GM21360 (cell line): Measurements from ENCODE around the gene SLC6A9.

ENCODE experiments used
- ATAC-seq: cut with Tn5 transposase; IDR thresholded peaks from one replicate; pipeline ENCODE4 v1.9.1; 2021; ENCODE audit warnings: mild to moderate bottlenecking, moderate library complexity; ENCODE audit not compliant: unreplicated experiment

The SLC6A9 gene

DNA sequence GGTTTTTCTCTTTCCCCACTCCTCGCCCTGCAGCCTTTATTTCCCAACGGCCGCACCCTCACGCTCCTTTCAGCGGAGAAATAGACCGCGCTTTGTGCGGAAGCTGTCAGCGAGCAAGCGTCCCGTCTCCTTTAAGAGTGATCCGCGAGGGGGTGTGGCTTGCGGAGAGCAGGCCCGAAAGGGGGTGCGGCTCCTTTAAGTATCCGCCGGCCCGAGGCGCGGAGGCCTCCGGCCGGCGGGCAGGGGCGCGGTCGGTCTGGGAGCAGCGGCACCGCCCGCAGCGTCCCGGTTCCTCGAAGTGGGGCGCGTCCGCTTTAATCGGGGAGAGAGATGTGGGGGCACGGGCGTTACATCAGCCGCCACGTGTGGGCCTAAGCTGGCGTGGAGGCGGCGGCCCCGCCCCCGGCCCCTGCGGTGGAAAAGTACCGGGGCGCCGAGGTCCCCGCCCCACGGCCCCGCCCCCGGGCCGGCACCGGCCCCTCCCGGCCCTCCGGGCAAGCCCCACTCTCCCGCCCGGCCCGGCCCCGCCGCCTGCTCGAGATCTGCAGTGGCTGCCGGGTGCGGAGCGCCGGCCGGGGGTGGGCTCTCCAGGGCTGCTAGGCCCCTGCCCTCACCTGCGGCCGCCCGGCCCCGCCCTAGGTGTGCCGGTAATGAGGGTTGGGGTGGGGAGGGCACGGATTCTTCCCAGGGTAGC is 1.2 kb downstream of the SLC6A9 start:
- peak; percentile 62 for ATAC-seq

DNA sequence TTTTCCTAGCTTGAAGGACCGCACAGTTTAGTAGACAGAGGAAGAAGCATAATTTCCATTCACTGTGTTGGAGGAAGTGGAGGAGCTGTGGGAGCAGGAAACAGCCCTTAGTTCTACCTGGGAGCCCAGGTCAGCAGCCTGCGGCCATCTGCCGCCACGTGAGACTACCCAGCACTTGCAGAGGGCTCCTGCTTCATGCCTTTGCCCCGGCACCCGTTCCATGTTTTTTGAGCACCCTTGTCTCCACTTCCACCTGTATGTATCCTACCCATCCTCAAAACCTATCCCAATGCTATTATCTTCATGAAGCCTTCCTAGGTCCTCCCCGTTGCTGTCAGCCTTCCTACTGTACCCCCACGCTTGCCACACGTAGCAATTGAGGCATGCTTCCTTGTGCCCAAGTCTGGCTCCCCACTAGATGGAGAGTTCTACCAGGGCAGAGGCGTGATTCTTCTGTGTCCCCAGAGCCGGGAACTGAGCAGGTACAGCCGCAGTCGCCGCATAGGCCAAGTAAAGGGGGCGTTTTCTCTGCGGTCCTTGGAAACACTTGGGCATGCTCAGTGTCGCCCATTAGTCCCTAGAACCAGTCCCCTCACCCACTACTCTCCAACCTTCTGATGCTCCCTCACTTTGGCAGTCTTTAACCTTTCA is 1.9 kb downstream of the SLC6A9 start:
- ATAC-seq, result peak; percentile 30

DNA sequence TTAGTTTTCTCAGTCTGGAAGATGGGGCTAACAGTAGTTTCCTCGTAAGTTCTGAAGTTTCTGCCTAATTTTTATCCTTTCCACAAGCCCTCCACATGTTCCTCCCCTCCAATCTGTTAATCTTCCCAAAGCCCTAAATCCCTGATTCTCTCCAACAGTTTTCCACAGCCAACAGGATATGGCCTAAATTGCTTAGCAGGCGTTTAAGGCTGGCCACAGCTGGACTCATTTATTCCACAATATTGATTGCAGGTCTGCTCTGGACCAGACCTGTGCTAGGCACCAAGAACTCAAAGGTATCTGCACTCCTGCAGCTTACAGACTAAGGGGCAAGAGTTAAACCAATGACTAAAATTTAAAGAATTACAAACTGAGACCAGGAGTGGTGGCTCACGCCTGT is 3.9 kb downstream of the SLC6A9 start:
- no peak for ATAC-seq

- ATAC-seq, result no peak
Observed at GRCh38 chr1:44025816-44026215, 5.4 kb downstream of the SLC6A9 start.

DNA sequence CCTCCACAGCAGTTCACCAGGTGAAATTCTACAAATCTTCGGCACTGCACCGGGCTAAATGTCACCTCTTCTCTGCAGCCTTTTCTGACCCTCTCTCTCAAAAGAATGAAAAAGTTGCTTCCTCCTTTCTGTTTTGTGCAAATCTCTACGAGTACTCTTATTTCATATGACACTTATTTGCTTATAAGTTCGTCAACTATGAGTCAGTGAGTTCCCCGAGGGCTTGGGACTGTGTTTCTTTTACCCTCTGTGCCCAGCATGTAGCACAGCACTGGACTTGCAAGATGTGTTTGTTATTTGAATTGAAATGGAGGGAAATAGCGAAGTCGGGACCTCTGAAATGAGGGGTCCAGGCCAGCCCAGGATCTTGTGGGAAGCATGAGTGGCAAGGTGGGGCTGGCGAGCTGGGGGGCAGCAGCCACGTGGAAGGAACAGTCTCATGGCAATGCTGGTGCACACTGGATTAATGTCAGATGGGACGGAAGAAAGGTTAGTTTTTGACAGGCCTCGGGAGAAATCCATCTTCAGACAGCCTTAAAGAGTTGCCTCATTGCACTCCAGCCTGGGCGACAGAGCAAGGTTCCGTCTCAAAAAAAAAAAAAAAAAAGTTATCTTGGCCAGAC is 6.2 kb downstream of the SLC6A9 start:
- no peak for ATAC-seq

- ATAC-seq, result no peak
Observed at GRCh38 chr1:44024031-44024902, 7.0 kb downstream of the SLC6A9 start.

DNA sequence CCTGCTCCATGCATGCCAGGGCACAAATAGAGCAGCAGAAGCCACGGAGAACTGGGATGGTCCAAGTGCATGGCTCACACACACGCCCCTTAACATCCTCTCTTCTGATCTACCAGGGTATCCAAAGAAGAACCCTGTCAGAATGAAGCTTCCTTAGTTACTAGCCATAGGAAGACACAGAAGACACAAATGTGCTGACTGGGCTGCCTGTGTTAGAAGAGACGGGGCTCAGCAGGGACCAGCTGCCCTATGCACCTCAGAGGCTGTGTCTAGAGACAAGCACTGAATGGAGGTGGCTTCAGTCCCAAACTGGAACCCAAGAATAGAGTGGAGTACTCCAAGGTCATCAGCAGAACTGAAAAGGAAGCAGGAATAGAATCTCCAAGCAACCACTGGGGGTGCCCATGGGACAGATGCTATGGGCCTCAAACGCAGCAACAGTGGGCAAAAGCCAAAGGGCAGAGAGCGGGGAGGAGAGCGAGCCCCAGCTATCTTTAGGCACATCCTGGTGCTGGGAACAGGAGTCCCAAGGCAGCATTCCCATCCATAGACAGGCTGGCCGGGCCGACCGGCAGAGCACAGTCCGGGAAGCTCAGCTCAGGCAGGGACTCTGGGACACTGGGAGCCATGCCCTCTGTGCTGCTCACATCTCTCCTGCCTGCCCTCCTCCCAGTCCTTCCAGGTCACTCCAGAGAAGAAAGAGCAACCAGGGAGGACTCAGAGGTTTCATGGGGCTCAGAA is 9.5 kb downstream of the SLC6A9 start:
- no peak for ATAC-seq

DNA sequence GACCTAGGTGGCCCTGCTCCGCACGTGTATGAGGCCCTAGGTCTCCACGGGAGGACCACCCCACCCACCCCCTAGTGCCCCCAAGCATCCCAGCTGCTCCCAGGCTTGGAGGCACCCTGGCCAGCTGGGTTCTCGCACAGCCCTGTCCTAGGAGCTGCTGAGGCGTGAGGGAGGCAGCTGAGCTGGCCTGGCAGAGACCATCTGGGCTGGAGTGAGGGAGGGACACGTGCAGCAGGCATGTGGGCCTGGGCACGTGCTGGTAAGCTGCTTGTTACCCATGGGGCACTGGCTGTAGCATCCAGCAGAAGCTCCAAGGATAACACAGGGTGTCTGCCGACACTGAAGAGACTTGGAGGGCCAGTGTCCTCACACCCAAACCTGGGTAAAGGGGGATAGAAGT is 10.1 kb downstream of the SLC6A9 start:
- ATAC-seq, result no peak

- no peak for ATAC-seq
Observed at GRCh38 chr1:44020464-44020863, 10.8 kb downstream of the SLC6A9 start.

- ATAC-seq, result no peak
Observed at GRCh38 chr1:44019466-44019948, 11.8 kb downstream of the SLC6A9 start.

- ATAC-seq, result no peak
Observed at GRCh38 chr1:44016890-44017400, 14.3 kb downstream of the SLC6A9 start.

DNA sequence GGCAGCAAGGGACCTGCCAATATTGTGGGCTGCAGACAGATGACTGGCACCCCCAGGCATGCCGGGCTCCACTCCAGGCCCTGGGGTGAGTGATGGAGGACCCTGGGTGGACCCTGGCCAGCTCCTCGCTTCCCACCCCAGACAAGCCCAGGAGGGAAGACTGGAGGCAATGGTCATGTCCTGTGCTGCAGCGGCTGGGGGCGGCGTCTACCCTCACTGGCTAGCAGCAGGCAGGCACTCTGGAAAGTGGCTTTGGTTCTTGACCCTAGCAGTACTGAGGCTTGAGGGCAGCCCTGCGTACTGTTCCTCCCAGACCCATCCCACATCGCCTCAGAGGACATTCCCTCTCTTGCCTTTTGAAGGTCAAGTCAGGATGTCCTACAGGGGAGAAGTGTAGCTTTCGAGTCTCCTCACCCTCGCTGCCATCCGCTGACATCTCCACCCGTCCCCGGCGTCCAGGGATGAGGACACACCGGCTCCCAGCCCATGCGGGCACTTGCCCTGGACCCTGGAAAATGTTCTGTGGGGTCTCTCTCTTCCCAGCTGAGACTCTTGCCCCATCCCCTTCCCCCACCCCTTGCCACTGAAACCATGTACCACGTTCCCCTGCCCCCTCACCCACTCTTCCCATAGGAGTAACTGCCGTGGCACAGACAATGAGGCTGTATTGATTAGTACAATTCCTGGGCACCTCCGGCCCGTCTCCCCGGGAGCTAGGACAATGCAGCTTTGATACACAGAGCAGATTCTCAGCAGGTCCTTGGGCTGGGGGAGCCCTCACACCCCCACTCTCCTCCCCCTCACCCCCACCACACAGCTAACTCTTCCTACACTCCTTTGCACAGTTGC is 15.0 kb downstream of the SLC6A9 start:
- ATAC-seq, result no peak

DNA sequence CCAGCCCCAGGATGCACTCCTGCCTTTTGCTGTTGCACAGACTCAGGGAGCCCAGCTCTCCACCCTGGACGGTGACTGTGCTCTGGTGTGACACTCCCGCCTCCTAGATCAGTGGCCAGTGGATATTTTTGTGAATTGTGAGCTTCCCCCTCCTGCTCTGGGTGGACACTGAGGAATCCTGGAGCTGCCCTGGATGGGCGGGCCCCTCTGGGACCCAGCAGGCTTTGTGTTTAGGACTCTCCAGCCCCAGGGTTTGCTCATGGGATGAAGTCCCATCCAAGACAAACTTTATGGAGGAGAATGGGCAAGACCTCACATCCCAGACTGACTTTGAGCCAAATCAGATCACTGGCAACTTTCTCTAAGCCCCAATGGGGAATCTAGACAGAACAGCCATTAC is 16.1 kb downstream of the SLC6A9 start:
- ATAC-seq, result no peak

DNA sequence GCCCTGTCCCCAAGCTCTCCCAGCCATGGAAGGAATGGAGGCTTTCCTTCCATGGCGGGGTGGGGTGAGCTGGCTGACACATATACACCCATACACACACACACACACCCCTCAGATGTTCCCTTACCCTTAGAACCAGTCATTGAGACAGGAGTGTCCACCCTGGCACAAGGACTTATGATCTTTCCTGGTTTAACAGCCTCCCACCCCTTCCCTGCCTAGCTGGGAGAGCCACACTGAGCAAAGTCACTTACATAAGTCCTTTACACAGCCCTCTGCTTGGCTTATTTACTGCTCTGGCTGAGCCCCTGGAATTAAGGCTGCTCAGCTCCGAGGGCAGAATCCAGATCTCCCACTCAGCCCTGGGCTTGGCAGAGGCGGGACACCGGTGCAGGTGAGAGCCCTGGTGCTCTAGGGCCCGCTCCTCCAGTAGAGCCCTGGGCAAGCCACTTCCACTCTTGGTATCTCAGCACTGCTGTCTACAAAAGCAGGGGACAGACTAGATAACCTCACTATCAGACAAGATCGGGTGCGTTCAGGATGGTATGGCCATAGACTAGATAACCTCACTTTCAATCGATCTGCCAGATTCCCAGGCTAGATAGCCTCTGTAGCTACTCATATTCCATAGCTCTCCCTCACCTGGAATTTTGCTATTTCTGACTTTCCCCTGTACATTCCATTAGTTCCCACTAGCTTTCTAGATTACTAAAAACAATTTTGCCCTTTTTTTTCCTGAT is 16.7 kb downstream of the SLC6A9 start:
- ATAC-seq, result no peak

- ATAC-seq, result no peak
Observed at GRCh38 chr1:44013949-44014348, 17.3 kb downstream of the SLC6A9 start.

DNA sequence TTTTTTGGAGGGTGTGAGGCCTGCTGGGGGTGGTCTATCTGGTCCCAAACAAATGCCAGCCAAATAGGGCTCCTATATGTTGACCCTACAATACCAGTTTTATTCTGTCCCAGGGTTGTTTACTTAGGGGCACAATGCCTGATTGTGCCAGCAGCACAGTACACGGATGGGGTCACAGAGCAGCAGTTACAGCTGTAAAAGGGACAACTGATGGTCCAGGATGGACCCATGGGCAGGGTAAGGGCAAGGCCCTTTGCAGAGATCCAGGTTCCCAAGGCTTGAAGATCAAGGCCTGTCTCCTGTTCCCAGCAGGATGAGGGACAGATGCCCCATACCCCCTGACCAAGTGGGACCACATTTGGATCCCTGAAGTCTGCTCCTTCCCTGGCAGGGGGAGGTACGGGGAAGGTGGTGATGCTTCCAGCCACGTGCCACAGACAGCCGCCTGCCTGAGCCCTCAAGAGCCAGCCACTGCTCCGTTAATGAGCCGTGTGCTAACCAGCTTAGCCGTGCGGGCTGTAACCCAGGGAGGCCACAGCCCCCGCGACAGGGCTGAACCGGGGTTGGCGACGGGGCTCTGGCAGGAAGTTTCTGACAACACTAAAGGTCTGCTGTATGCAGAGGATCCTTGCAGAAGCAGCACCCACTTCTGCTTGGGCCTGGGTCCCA is 18.2 kb downstream of the SLC6A9 start:
- no peak for ATAC-seq

DNA sequence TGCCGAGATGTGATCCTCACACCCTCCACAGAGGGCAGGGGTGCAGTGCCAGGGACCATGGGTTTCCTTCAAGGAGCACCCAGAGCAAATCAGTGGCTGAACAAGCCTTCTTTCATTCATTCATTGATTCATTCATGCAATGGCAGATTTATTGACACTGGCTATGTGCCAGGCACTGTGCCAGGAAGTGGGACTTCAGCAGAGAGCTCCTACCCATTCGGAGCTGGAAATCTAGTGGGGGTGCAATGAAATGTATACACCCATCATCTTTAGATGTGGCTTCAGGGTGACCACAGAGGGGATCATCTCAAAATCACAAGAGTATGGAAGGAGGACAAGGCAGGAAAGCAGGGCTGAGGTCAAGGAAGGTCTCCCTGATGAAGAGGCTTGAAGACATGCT is 18.9 kb downstream of the SLC6A9 start:
- ATAC-seq, result no peak

DNA sequence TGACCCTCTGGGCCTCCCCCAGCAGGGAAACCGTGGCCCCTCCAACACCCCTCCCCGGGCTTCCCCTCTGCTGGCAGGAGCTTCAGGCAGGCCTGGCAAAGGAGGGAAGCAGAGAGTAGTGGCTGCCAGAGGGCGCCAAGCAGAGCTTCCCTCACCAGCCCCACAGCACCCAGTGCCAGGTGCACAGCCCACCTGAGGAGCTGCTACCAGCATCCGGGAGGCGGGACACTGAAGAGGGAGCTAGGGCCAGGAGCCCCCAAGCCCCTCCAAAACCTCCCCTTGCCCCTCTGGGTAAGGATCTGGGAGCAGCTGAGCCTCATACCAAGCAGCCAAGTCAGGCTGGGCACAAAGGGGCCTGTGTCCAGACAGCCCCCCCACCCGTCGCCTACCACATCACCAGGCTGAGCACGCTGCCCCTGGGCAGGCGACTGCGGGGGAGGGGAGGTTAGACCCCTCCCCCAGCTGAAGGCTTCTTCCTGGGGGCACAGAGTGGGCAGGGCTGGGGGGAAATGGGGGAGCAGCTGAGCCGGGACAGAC is 20.3 kb downstream of the SLC6A9 start:
- ATAC-seq, result no peak
